GM19328 (cell line): ENCODE data around the gene NSRP1.
"Not testable (repeated sequence)": the region's sequence is repeated elsewhere in the genome, so short reads cannot be mapped to it uniquely, and the experiment has no call there.

Source experiments
- ATAC-seq: cut with Tn5 transposase; IDR thresholded peaks from one replicate; pipeline ENCODE4 v1.9.1; 2021; ENCODE audit warnings: mild to moderate bottlenecking, moderate library complexity; ENCODE audit not compliant: unreplicated experiment

The NSRP1 gene, protein sequence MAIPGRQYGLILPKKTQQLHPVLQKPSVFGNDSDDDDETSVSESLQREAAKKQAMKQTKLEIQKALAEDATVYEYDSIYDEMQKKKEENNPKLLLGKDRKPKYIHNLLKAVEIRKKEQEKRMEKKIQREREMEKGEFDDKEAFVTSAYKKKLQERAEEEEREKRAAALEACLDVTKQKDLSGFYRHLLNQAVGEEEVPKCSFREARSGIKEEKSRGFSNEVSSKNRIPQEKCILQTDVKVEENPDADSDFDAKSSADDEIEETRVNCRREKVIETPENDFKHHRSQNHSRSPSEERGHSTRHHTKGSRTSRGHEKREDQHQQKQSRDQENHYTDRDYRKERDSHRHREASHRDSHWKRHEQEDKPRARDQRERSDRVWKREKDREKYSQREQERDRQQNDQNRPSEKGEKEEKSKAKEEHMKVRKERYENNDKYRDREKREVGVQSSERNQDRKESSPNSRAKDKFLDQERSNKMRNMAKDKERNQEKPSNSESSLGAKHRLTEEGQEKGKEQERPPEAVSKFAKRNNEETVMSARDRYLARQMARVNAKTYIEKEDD

DNA sequence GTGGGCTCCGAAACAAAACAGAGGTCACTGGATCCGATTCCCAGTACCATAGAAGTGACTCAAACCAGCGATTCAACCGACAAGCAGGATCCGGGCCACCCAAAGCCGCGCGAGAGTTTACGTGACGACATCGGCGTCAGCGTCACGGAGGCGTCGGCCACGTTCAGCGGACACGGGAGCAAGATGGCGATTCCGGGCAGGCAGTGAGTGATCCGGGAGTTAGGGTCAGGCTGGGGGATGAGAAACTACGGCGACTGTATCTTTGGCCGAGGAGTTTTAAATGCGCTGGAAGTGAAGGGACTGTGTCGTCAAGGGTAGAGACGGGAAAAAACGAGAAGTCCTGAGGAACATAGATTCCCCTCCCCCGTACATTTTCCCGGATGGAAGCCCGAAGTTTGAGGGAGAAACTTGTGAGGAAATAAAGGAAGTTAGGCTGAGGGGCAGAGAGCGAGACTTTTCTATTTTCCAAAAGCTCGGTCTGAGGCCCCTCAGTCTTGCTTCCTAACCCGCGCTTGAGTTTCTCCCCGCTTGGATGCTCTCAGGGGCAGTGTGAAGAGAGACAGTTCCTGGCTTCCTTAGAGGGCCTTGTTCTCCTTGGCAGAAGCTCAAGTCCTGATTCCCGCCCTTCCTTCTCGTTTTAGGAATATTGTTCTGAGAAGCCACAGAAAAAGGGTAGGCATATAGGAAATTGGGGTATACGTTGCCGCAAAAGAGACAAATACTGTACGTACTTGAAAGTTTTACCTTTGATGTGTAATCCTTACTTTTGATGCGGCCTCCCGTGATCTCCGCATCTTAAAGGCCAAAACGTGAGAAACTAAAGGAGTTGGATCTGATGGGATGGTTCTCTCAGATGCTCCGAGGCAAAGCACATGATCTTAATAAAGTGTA, at the start of gene NSRP1:
TSS of gene NSRP1 (plus strand) at position 156 of the 891 bp plus-strand sequence. CDS start at position 184, 28 bp downstream.
- ATAC-seq, result peak; percentile 86

DNA sequence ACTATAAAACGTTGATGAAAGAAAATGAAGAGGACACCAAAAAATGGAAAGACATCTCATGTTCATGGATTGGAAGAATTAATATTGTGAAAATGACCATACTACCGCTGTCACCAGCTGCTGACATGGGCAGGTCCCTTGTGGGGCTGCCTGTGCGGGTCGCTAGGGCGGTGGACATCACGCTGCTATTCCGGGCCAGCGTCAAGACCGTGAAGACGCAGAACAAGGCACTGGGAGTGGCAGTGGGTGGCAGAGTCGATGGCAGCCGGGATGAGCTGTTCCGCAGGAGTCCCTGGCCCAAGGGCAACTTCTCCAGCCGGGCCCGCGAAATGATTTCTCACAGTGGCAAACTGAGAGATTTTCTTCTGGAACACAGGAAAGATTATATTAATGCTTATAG, 48.2 kb upstream of the NSRP1 start:
- ATAC-seq, result no peak

DNA sequence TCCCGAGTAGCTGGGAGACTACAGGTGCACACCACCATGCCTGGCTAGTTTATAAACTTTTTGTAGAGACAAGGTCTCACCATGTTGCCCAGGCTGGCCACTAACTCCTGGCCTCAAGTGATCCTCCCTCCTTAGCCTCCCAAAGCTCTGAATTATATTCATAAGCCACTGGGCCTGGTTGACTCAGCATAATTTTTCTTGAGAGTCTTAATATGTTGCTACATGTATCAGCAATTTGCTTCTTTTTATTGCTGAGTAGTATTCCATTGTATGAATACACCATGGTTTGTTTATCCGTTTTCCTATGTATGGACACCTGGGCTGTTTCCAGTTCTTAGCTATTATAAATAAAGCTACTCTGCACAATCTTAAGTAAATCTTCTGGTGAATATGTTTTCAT, 42.4 kb upstream of the NSRP1 start:
- ATAC-seq, result no peak

DNA sequence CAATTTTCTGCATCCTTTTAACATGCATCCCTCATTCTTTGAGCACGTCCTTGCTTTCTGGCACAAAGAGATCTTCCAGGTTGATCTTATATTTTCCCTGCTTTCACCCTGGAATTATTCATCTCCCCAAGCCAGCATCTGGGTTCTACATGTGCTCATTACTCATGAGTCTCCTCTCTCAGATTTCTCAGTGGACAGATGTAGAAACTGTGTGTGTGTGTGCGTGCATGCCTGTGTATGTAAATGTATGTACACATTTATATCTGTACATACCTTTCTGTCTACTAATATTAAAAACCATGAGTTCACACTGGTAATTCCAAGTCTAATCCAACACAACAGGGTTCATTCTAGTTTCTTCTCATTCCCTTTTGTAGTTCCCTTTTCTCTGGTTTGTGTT, 41.9 kb upstream of the NSRP1 start:
- no peak for ATAC-seq

DNA sequence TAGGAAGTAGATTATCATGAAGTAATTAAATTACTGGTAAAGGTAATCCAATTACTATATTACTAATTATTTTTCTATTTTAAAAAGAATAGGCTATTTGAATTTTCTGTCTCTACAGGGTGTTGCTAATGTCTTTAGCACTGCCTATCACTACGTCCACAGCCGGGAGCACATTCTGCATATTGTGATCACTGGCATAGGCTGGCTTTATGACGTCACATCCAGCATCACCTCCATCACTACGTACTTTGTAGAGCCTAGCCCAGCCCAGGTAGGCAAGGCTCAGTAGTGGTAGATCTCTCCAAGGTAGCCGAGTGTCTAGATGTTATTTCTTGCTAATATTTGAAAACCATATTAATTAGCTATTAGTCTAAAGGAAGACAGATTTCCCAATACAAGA, 33.8 kb upstream of the NSRP1 start:
- no peak for ATAC-seq

DNA sequence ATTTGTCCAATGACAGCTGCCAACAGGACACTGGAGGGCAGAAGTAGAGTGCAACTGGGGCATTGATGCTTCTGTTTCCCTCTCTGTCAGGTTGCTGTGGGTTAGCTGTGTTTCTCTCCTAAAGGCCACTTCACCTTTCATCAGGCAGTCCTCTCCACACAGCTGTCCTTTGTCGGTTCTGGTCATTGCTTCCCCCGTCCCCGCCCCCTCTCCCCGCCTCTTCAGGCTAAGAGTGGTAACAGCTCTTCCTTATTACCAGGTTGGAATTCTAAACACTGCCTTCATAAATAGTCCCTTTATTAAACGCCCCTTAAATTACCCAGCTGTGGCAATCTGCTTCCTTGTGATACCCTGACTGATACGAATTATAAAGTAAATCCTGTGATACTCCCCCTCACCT, 31.8 kb upstream of the NSRP1 start:
- ATAC-seq, result no peak

DNA sequence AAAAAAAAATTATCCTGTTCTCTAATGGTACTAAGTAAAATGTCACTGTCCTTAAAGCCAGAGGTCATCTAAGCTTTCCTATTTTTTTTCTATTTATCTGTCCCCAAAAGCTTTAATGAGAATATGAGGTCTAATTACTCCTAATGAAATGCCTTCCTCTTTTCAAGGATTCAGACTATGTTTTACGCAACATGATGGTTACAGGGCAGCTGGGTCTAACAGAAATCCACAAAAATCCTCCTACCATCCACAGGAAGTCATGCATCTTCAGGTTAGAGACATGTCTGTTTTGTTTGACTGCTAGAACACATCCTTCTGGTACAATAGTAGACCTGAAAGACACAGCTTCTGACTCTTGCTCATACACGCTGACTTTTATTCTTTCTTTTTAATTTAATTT, 29.7 kb upstream of the NSRP1 start:
- ATAC-seq, result no peak

DNA sequence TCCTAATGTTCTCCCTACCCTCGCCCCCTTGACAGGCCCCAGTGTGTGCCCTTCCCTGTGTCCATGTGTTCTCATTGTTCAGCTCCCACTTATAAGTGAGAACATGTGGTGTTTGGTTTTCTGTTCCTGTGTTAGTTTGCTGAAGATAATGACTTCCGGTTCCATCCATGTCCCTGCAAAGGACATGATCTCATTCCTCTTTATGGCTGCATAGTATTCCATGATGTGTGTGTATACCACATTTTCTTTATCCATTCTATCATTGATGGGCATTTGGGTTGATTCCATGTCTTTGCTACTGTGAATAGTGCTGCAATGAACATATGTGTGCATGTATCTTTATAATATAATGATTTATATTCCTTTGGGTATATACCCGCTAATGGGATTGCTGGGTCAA, 29.2 kb upstream of the NSRP1 start:
- ATAC-seq, result not testable (repeated sequence)

DNA sequence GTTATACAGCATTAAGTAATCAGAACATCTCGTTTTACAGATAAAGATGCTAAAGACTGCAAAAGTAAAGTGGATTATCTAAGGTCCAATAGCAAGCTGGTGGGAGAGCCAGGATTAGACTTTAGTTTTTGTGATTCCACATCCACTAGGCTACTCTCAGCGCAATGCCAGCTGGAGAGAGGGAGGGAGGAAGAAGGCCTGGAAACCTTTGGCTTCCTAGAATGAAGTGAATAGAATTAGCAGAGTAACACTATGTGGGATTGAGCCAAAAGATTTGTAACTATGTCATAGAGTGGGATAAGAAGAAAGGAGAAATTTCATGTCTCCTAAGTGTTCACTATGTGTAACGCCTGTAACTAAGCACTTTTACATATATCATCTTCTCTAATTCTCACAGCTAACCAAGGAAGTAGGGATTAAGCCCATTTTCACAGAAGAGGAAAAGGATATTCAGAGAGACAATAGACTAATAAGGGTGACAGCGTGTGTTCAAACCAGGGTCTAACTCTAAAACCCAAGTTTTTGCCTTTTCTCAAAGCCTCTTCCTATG, 25.4 kb upstream of the NSRP1 start:
- ATAC-seq, result no peak

DNA sequence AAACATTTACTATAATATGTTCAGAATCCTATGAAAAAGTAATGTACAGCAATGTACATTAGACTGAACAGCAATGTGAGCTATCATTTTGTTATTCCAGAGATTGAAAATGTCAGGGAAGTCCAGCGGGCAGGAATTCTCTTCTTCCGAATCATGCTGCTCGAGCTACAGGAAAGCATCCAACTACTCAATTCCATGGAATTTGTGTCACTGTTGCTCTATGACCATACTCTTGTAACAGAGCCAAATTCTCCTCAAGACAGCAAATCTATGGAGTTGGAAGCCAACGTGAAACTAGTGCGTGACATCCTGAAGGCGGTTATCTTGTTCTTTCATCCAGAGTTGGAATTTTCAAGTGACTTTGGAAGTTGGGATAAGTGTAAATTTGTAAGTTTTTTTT, 24.8 kb upstream of the NSRP1 start:
- ATAC-seq, result no peak

DNA sequence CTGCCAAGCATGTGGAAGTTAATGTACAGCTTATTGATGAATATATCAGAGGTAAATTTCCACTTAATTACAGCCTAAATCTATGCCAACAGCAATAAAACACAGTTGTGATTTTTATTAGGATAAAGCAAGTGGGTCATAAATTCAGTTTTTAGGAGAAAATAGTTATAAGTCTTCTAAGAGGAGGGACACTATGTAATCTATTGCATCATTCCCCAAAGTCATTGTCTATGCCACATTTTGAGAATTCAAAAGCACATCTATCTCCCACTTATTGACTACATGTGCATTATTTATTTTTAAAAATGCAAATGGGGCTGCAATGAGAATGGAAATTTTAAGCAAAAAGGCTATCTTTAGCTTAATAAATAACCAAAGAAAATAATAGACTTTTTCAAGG, 23.7 kb upstream of the NSRP1 start:
- no peak for ATAC-seq

DNA sequence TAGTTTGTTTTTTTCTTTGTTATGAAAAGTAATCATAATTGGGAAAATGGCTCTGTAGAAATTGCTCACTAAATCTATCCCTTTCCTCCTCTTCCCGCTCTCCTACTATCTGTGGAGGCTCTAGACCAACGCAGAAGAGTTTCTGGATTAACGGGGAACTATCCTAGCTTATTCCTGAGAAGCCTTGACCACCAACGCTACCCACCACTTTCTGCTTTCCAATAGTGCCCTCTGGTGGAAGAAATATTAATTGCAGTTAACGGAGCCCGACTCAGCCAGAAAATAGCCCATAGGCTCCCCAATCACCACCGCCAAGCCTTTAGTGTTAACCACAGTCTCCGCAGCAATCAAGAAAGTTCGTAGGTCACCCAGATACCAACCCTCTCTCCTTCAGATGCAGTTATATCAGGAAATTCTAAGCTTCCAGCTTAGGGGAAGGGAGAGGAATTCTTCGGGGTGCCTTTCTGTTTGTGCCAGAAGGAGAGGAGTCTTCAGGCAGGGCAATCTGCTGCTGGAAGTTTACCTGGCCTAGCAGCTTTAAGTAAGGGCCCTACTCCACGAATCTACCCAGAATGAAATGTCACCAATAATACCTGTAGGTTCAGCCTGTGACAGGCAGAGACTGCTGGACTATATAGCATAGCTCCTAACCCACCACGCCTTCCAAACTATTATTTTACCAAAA, 23.0 kb upstream of the NSRP1 start:
- ATAC-seq, result no peak

DNA sequence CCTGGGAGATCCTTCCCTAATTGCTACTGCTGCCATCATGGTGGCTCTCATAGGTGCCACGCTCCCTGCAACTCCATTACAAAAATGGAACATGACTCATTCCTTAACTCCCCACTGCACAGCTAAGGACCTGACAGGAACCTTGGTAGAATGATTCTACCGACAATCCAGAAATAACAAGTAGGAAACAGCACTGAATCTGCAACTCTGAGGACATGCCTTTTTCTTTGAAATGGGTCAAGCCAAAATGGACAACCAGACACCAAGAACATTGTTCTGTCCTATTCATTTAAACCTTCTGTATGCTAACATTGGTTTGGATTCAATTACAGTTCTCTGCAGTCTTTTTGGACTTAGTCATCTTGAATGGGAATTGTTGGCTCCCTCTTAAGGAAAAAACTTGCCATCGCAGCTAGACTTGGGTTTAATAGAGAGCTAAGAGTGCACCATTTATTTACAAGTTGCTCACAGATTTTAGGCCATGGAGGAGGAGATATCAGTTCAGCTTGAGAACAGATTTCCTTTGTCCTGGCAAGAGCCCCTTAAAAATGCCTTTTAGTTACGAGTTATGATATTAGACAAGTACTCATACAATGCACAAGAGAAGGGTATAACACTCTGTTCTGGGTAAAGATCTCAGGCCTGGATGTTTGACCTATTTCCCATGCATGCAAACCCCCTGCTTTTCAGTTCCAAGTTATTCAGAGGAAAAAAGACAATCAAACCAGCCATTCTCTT, 20.9 kb upstream of the NSRP1 start:
- no peak for ATAC-seq

DNA sequence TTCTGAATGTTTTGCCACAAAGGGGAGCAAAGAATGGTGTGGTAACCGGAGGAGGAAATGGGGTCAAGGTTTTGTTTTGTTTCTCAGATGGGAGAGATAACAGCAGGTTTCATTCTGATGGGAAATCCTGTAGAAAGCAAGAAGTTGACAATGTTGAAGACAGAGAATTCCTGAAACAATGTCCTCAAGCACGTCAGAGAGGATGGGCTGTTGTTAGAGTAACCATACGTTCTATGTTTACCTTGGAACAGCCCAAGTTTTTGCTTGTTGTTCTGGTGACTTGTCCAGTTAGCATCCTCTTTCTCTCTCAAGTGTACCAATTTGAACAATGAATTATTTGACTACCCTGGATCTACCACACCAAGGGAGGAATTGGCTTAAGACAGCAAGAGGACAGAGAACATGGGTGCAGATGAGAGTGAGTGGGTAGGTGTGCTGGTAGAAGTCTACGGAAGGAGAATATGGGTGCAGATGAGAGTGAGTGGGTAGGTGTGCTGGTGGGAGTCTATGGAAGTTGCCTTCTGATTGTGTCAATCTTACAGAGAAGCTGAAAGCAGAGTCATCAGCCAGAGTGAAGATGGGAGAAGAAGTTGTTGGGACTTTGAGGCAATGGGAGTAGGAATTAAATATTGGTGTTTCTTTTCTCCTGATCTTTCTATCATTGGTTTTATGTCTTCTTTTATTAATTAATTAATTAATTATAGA, 14.8 kb upstream of the NSRP1 start:
- ATAC-seq, result no peak

DNA sequence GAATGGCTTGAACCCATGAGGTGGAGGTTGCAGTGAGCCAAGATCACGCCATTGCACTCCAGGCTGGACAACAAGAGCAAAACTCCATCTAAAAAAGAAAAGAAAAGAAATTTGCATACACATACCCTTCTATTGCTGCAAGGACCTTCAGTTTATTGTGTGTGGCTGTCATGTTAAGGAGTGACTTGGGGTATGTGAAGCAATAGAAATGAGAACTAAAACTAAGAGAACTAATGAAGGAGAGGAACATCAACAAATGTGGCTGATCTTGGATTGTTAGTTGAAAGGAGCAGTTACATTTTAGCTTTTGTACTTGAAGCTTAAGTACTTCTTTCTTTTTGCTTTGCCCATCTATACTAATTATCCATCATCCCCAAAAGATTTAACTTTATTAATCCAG, 12.7 kb upstream of the NSRP1 start:
- no peak for ATAC-seq

DNA sequence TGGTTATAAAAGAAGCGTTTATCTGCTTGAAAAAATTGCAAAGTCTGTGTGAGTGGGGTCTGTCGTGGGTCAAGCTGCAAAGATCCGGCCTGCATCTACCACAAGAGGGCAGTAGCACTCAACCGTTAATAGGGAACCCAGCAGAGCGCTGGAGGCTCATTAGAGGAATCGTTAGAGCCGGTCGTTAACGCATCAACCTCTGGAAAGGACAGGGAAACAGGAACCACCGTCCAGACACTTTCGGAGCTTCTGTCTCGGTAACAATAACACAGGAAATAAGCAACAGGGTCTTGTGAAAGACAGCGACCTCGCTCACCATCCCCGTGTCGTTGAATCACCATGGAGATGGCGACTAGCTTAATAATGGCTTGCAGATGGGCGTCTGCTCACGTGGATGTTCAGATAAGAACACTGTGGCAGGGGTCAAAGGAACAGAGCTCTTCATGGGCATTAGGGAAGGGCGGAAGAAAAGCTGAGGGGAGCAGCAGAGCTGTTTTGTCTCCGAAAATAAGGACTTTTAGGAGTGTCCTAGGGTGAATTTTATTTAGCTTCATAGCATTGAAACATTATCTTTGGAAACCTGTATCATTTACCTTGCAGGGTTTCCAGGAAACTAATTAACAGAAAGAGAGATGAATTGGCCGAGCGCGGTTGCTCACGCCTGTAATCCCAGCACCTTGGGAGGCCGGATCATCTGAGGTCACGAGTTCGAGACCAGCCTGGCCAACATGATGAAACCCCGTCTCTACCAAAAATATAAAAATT, 11.9 kb upstream of the NSRP1 start:
- no peak for ATAC-seq

DNA sequence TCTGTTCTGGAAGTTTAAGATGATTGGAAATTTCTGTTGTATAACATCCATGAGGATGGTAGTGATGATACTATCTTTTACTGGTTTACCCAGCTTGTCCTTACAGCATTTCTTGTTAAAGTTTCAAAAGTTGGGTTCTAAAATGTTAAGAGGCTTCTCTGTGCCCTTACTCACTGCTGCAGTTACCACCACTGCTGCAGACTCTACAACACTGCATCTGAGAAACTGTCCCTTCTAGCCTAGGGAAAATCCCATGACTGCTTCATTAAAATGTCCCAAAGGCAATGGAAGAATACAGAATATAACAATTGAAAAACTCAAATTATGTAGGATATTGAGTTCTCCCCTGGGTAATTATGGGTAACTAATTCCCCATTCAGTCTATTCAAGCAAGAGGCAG, 3.8 kb upstream of the NSRP1 start:
- ATAC-seq, result no peak

DNA sequence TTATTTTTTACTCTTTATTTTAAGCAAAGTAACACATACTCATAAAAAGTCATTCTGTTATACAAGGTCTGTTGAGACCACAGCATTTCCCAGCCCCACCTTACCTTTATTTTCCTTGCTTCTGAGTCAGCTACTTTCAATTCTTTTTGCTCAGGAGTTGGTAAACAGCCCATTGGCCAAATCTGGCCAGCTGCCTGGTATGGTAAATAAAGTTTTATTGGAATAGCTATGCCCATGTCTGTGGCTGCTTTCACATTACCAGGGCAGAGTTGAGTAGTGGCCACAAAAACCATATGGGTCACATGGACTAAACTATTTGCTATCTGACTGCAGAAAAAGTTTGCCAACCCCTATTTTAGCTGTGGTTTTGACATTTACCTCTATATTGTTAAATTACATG, 3.4 kb upstream of the NSRP1 start:
- ATAC-seq, result no peak

DNA sequence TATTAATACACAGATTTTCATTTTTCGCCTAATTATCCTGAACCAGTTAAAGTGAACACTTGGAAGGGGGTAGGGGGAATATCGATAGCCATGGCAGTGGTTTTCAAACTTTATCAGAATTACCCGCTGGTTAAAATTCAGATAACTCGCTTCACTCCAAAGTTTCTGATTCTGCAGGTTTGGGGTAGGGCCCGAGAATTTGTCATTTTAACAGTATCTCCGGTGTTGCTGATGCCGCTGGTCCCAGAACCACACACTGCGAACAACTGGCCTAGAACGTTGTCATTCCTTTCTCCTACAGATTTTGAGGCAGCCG, 313 bp upstream of the NSRP1 start:
- ATAC-seq, result no peak
